Progenitor cell of endocrine pancreas (in vitro differentiated cells): ENCODE results near the gene CDR2. TPM values are rescaled to one million over a fixed set of nuclear protein-coding genes. Genes with fewer than 3 reads are reported as not detected.
A peak's percentile ranks its signal among the peaks of the same experiment; 100 is the strongest.
"Not testable (repeated sequence)": the region's sequence is repeated elsewhere in the genome, so short reads cannot be mapped to it uniquely, and the experiment has no call there.

Source experiments
- DNase-seq: peaks from one replicate; pipeline ENCODE4 v3.0.0; 2021; ENCODE audit warnings: low spot score; ENCODE audit not compliant: unreplicated experiment
- H3K27ac Mint-ChIP-seq: 2 replicates; pipeline ENCODE4 v1.8.0; 2021; ENCODE audit warnings: mild to moderate bottlenecking, moderate library complexity, mixed read lengths
- H3K27me3 Mint-ChIP-seq: 2 replicates; pipeline ENCODE4 v1.8.0; 2021; ENCODE audit warnings: mixed read lengths
- H3K36me3 Mint-ChIP-seq: 2 replicates; pipeline ENCODE4 v1.8.0; 2022; ENCODE audit warnings: mixed read lengths; ENCODE audit not compliant: insufficient read depth
- H3K4me1 Mint-ChIP-seq: 2 replicates; pipeline ENCODE4 v1.8.0; 2021; ENCODE audit warnings: low read depth, mixed read lengths
- H3K4me3 Mint-ChIP-seq: 2 replicates; pipeline ENCODE4 v1.8.0; 2021; ENCODE audit warnings: low read depth, mild to moderate bottlenecking, moderate library complexity, mixed read lengths
- H3K9me3 Mint-ChIP-seq: 2 replicates; pipeline ENCODE4 v1.8.0; 2021; ENCODE audit warnings: low read depth, mixed read lengths
- CTCF ChIP-seq: fragments of 200-600 bp; sonication (generic); IDR thresholded peaks from one replicate; pipeline ENCODE4 v1.5.0; 2021; ENCODE audit warnings: antibody characterized with exemption, mild to moderate bottlenecking; ENCODE audit not compliant: unreplicated experiment
- total RNA-seq: library from RNA; stranded (reverse); gene quantifications from 2 replicates; pipeline ENCODE4 v1.2.1, GENCODE V29; 2021

CDR2 gene
- total RNA-seq, 1 donor from 2014 or later = 16.6 TPM

GRCh38 chr16:22308824-22309520 is 65.4 kb downstream of the CDR2 start:
- Mint-ChIP-seq H3K4me3 (no peak overlapping the region), H3K9me3 (no peaks in the 10 kb centered on the region), H3K27me3 (no peaks in the 10 kb centered on the region), H3K27ac (no peak overlapping the region), H3K36me3 (peaks cover 15% of the 10 kb centered on the region), H3K4me1 (no peaks in the 10 kb centered on the region)
- no peak for DNase-seq
- TF ChIP-seq CTCF = no peak

GRCh38 chr16:22307838-22308237 is 66.6 kb downstream of the CDR2 start:
- no peaks in the 10 kb centered on the region for H3K9me3 Mint-ChIP-seq
- H3K27me3 Mint-ChIP-seq = no peaks in the 10 kb centered on the region
- no peak for DNase-seq
- no peak overlapping the region for H3K4me3 Mint-ChIP-seq
- H3K36me3 Mint-ChIP-seq = peaks cover 14% of the 10 kb centered on the region
- peak overlapping the region; percentile 67 for H3K27ac Mint-ChIP-seq
- no peaks in the 10 kb centered on the region for H3K4me1 Mint-ChIP-seq
- no peak for TF ChIP-seq CTCF

GRCh38 chr16:22306788-22307187 is 67.6 kb downstream of the CDR2 start:
- no peak overlapping the region for H3K4me3 Mint-ChIP-seq
- H3K9me3 Mint-ChIP-seq = no peaks in the 10 kb centered on the region
- no peaks in the 10 kb centered on the region for H3K27me3 Mint-ChIP-seq
- no peak for DNase-seq
- H3K36me3 Mint-ChIP-seq = peaks cover 16% of the 10 kb centered on the region
- no peak overlapping the region for H3K27ac Mint-ChIP-seq
- TF ChIP-seq CTCF = no peak
- no peaks in the 10 kb centered on the region for H3K4me1 Mint-ChIP-seq

GRCh38 chr16:22304411-22304810 is 70.0 kb downstream of the CDR2 start:
- Mint-ChIP-seq H3K27me3 (no peaks in the 10 kb centered on the region), H3K4me1 (no peaks in the 10 kb centered on the region), H3K27ac (no peak overlapping the region), H3K9me3 (no peaks in the 10 kb centered on the region), H3K36me3 (peaks cover 16% of the 10 kb centered on the region), H3K4me3 (no peak overlapping the region)
- TF ChIP-seq CTCF = no peak
- DNase-seq = no peak

GRCh38 chr16:22302776-22303363 is 71.5 kb downstream of the CDR2 start:
- no peak overlapping the region for H3K27ac Mint-ChIP-seq
- DNase-seq = no peak
- TF ChIP-seq CTCF = no peak
- H3K4me1 Mint-ChIP-seq = peaks cover 6% of the 10 kb centered on the region
- no peaks in the 10 kb centered on the region for H3K9me3 Mint-ChIP-seq
- no peaks in the 10 kb centered on the region for H3K27me3 Mint-ChIP-seq
- peaks cover 14% of the 10 kb centered on the region for H3K36me3 Mint-ChIP-seq
- H3K4me3 Mint-ChIP-seq = no peak overlapping the region

GRCh38 chr16:22301423-22301822 is 73.0 kb downstream of the CDR2 start:
- H3K27ac Mint-ChIP-seq, DNase-seq, H3K4me3 Mint-ChIP-seq, H3K9me3 Mint-ChIP-seq, H3K4me1 Mint-ChIP-seq, H3K27me3 Mint-ChIP-seq: not testable (repeated sequence)
- H3K36me3 Mint-ChIP-seq = peaks cover 12% of the 10 kb centered on the region
